SH-SY5Y (cell line): Measurements from ENCODE around the gene TMEM147.

ENCODE experiments used
- GATA2 ChIP-seq: IDR thresholded peaks from 2 replicates; pipeline ENCODE4 v1.6.1; 2011; ENCODE audit warnings: mild to moderate bottlenecking, low read depth, low read length
- GATA3 ChIP-seq: IDR thresholded peaks from 2 replicates; pipeline ENCODE4 v1.6.1; 2011; ENCODE audit warnings: low read depth, mild to moderate bottlenecking, low read length, moderate library complexity

DNA sequence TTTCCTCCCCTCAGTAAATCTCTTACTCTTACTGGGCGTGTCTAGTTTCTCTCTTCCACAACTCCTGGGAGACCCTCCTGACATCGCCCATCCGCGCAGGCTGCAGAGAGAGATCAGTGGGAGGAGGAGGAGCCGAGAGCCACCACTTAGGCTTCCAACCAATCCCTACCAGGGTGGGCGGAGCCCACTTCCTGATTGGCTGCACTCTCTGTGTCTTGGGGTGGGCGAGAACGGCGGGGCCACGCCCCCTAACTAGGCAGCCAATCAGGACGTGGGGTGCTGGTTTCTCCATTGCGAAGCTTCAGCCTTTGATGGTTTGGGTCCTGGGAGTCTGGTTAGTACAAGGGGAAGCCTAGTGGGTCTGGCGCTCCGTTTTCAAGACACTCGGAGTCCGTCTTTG is 40.4 kb downstream of the TMEM147 start, which contains the start of gene PMIS2:
- no peak for TF ChIP-seq GATA2
- no peak for TF ChIP-seq GATA3
